ENCODE results near the gene ZNF236. TPM values are rescaled to one million over a fixed set of nuclear protein-coding genes. Genes with fewer than 3 reads are reported as not detected.

The ZNF236 gene
- total and polyA plus RNA-seq, 10 of the 15 experiments (the other 5 are each of a cell fraction or from before 2014, with no cell fraction given), result 1.0 to 14.4 (median 5.9) TPM

GRCh38 chr18:76914796-76915195 lies 92.4 kb downstream of the ZNF236 start (continued):
- TF ChIP-seq ZSCAN29 (IDR thresholded peaks at IDR 0.05) (no peak), MAX (IDR thresholded peaks at IDR 0.05; ENCODE audit: low read depth, low read length) (no peak)

GRCh38 chr18:76915456-76915855 lies 93.1 kb downstream of the ZNF236 start:
- no peak overlapping the region for H3K9ac ChIP-seq (ENCODE audit: control insufficient read depth, insufficient read depth, low read length)
- WGBS (ENCODE audit: insufficient coverage, insufficient replicate concordance, low lambda C conversion rate, missing lambda C conversion rate), result 85% methylated on average over 5 of the region's 5 CpGs
- H3K79me2 ChIP-seq (ENCODE audit: control insufficient read depth, insufficient read depth, low read length), result no peaks in the 10 kb centered on the region
- H3K27me3 ChIP-seq (replicated peaks in 1 of 2; ENCODE audit: control insufficient read depth in 2 of 2, insufficient read depth in 2 of 2, low read length in 1 of 2), result no peaks in the 10 kb centered on the region
- H3K36me3 ChIP-seq (ENCODE audit: control insufficient read depth in 2 of 2, insufficient read depth in 2 of 2, low read length in 1 of 2), result peaks cover 19 to 37% of the 10 kb centered on the region in 2 experiments
- H2AFZ ChIP-seq (ENCODE audit: control insufficient read depth, low read depth, low read length), result no peak overlapping the region
- in situ Hi-C loops (cut with MboI) (no loop called here), intact Hi-C loops (cut with micrococcal nuclease; ENCODE audit: unreplicated experiment) (no loop called here)
- ChIA-PET SMC1A (ENCODE audit: uncharacterized antibody, unreplicated experiment) (interaction anchor here (0.9 kb wide), 1 partner anchor 16 kb away, joined by 3 read pairs; no protein-coding TSS in a partner anchor), CTCF (no interaction called here), POLR2A (no interaction called here), RAD21 (ENCODE audit: unreplicated experiment) (no interaction called here)
- no peak for DNase-seq (ENCODE audit: low read depth, low spot score)
- H3K4me2 ChIP-seq (ENCODE audit: control insufficient read depth, insufficient read depth), result no peak overlapping the region
- H4K20me1 ChIP-seq (ENCODE audit: control insufficient read depth, insufficient read depth), result no peaks in the 10 kb centered on the region
- no peak for FAIRE-seq
- H3K27ac ChIP-seq (ENCODE audit: control insufficient read depth, insufficient read depth), result no peak overlapping the region
- no peaks in the 10 kb centered on the region for H3K9me3 ChIP-seq (replicated peaks; ENCODE audit: control insufficient read depth, insufficient read depth, low read length)
- no peak for TF ChIP-seq HDAC2 (IDR thresholded peaks at IDR 0.05)
- no peak for TF ChIP-seq POLR2A (IDR thresholded peaks at IDR 0.05; ENCODE audit: low read depth, low read length)
- no peak overlapping the region for H3K4me3 ChIP-seq
- H3K4me1 ChIP-seq (ENCODE audit: control insufficient read depth, insufficient read depth, low read length), result no peaks in the 10 kb centered on the region; the same call in 1 of the 2 replicates
- no TSS peak for BruUV-seq (replicated peaks)
- no peak for ATAC-seq

- no peak overlapping the region for H3K9ac ChIP-seq (ENCODE audit: control insufficient read depth, insufficient read depth, low read length)
- H3K27ac ChIP-seq (ENCODE audit: control insufficient read depth, insufficient read depth), result no peak overlapping the region
- 90% methylated on average over 5 of the region's 5 CpGs for WGBS (ENCODE audit: insufficient coverage, insufficient replicate concordance, low lambda C conversion rate, missing lambda C conversion rate)
- DNase-seq (ENCODE audit: low read depth, low spot score) (no peak), ATAC-seq (no peak), FAIRE-seq (no peak)
- CTCF ChIA-PET, result interaction anchor here (1.5 to 10.1 kb wide), 4 partner anchors 8 to 118 kb away, joined by 5 to 236 read pairs (median 46); no protein-coding TSS in a partner anchor
- peaks cover 13 to 26% of the 10 kb centered on the region in 2 experiments for H3K36me3 ChIP-seq (ENCODE audit: control insufficient read depth in 2 of 2, insufficient read depth in 2 of 2, low read length in 1 of 2)
- no TSS peak for BruUV-seq (replicated peaks)
- no peaks in the 10 kb centered on the region for H3K27me3 ChIP-seq (replicated peaks in 1 of 2; ENCODE audit: control insufficient read depth in 2 of 2, insufficient read depth in 2 of 2, low read length in 1 of 2)
- intact Hi-C loops (cut with micrococcal nuclease; ENCODE audit: unreplicated experiment), result loop anchor here (5.0 kb wide), 1 partner anchor 731 kb away; no protein-coding TSS in a partner anchor
- H3K79me2 ChIP-seq (ENCODE audit: control insufficient read depth, insufficient read depth, low read length), result no peaks in the 10 kb centered on the region
- in situ Hi-C loops (cut with MboI), result loop anchor here (5.0 kb wide), 1 partner anchor 61 kb away; no protein-coding TSS in a partner anchor
- SMC1A ChIA-PET (ENCODE audit: uncharacterized antibody, unreplicated experiment), result interaction anchor here (0.7 to 6.1 kb wide), 7 partner anchors 31 to 291 kb away, joined by 3 to 97 read pairs (median 5); no protein-coding TSS in a partner anchor
- no peaks in the 10 kb centered on the region for H3K9me3 ChIP-seq (replicated peaks; ENCODE audit: control insufficient read depth, insufficient read depth, low read length)
- no peak overlapping the region for H3K4me2 ChIP-seq (ENCODE audit: control insufficient read depth, insufficient read depth)
- H3K4me3 ChIP-seq, result no peak overlapping the region
- RAD21 ChIA-PET (ENCODE audit: unreplicated experiment), result interaction anchor here (1.5 to 4.4 kb wide), 3 partner anchors 54 to 291 kb away, joined by 4 to 69 read pairs (median 11); no protein-coding TSS in a partner anchor
- H3K4me1 ChIP-seq (ENCODE audit: control insufficient read depth, insufficient read depth, low read length), result no peaks in the 10 kb centered on the region
- POLR2A ChIA-PET, result interaction anchor here (0.6 to 2.2 kb wide), 2 partner anchors 16 to 62 kb away, joined by 4 to 8 read pairs; no protein-coding TSS in a partner anchor
- H2AFZ ChIP-seq (ENCODE audit: control insufficient read depth, low read depth, low read length), result no peak overlapping the region
- no peaks in the 10 kb centered on the region for H4K20me1 ChIP-seq (ENCODE audit: control insufficient read depth, insufficient read depth)
- no peak for TF ChIP-seq KDM1A (IDR thresholded peaks at IDR 0.05; ENCODE audit: borderline replicate concordance)
- TF ChIP-seq STAT3 (IDR thresholded peaks at IDR 0.05; ENCODE audit: low read depth, low read length), result no peak
- no peak for TF ChIP-seq NKRF (conservative IDR thresholded peaks at IDR 0.05)
- no peak for TF ChIP-seq CUX1 (IDR thresholded peaks at IDR 0.05; ENCODE audit: insufficient replicate concordance, low read depth, low read length)
- TF ChIP-seq RBBP5 (conservative IDR thresholded peaks at IDR 0.05), result no peak
Measured at GRCh38 chr18:76920974-76921373, 98.6 kb downstream of the ZNF236 start.
